NOMO-1 treated with dmso at 0.1 percent for 144 hours (cell line): ENCODE measurements around the gene TPO.
"Not testable (repeated sequence)": the region's sequence is repeated elsewhere in the genome, so short reads cannot be mapped to it uniquely, and the experiment has no call there.

Experiments used
- DNase-seq: peaks from one replicate; lab custom pipeline; 2025; ENCODE audit not compliant: unreplicated experiment; lab: John Stamatoyannopoulos, UW

The TPO gene

GRCh38 chr2:1413156-1413710 is at the start of gene TPO:
Gene TPO (plus strand): TSS chr2:1413463. CDS start chr2:1414409, 946 bp downstream.
- no peak for DNase-seq

GRCh38 chr2:1366546-1367134 is 46.6 kb upstream of the TPO start:
- no peak for DNase-seq

GRCh38 chr2:1367601-1368000 is 45.7 kb upstream of the TPO start:
- no peak for DNase-seq

- no peak for DNase-seq
These were observed 43.4 kb upstream of the TPO start for GRCh38 chr2:1369905-1370304.

- DNase-seq: no peak
These were observed 42.8 kb upstream of the TPO start for GRCh38 chr2:1370461-1370860.

GRCh38 chr2:1371082-1371481 is 42.2 kb upstream of the TPO start:
- no peak for DNase-seq

- no peak for DNase-seq
These were observed 39.4 kb upstream of the TPO start for GRCh38 chr2:1373830-1374229.

GRCh38 chr2:1374287-1374686 is 39.0 kb upstream of the TPO start:
- no peak for DNase-seq

- DNase-seq: no peak
These were observed 37.5 kb upstream of the TPO start for GRCh38 chr2:1375794-1376193.

- DNase-seq: no peak
These were observed 35.8 kb upstream of the TPO start for GRCh38 chr2:1377473-1377872.

GRCh38 chr2:1378456-1379150 is 34.7 kb upstream of the TPO start:
- no peak for DNase-seq

GRCh38 chr2:1381644-1382043 is 31.6 kb upstream of the TPO start:
- DNase-seq: no peak

- DNase-seq: not testable (repeated sequence)
These were observed 25.1 kb upstream of the TPO start for GRCh38 chr2:1387954-1388725.

GRCh38 chr2:1390118-1390517 is 23.1 kb upstream of the TPO start:
- not testable (repeated sequence) for DNase-seq

- DNase-seq: no peak
These were observed 19.9 kb upstream of the TPO start for GRCh38 chr2:1393321-1393720.

- DNase-seq: no peak
These were observed 18.4 kb upstream of the TPO start for GRCh38 chr2:1394709-1395408.

GRCh38 chr2:1397350-1397749 is 15.9 kb upstream of the TPO start:
- DNase-seq: no peak

- DNase-seq: no peak
These were observed 15.1 kb upstream of the TPO start for GRCh38 chr2:1398191-1398590.

- no peak for DNase-seq
These were observed 12.1 kb upstream of the TPO start for GRCh38 chr2:1400943-1401735.

- no peak for DNase-seq
These were observed 11.2 kb upstream of the TPO start for GRCh38 chr2:1402064-1402463.
